ENCODE data around the gene PIWIL1.

- TF ChIP-seq USF1 (IDR thresholded peaks at IDR 0.05; ENCODE audit: borderline replicate concordance, low read depth) (no peak), RAD21 (IDR thresholded peaks at IDR 0.05; ENCODE audit: low read length) (no peak), EP300 (IDR thresholded peaks at IDR 0.05; ENCODE audit: borderline replicate concordance in 1 of 2, low read depth in 1 of 2, low read length in 1 of 2) (no peak), IRF3 (IDR thresholded peaks at IDR 0.05; ENCODE audit: low read depth, low read length) (no peak), NFIC (IDR thresholded peaks at IDR 0.05; ENCODE audit: borderline replicate concordance) (no peak), TAF1 (IDR thresholded peaks at IDR 0.05; ENCODE audit: borderline replicate concordance, low read depth, low read length) (no peak), SIN3A (IDR thresholded peaks at IDR 0.05; ENCODE audit: borderline replicate concordance, low read depth, low read length) (no peak), POLR2AphosphoS5 (IDR thresholded peaks at IDR 0.05; ENCODE audit: low read depth, low read length) (no peak), RFX5 (IDR thresholded peaks at IDR 0.05; ENCODE audit: low read length) (no peak)
- TF ChIP-seq, protein P1, sequence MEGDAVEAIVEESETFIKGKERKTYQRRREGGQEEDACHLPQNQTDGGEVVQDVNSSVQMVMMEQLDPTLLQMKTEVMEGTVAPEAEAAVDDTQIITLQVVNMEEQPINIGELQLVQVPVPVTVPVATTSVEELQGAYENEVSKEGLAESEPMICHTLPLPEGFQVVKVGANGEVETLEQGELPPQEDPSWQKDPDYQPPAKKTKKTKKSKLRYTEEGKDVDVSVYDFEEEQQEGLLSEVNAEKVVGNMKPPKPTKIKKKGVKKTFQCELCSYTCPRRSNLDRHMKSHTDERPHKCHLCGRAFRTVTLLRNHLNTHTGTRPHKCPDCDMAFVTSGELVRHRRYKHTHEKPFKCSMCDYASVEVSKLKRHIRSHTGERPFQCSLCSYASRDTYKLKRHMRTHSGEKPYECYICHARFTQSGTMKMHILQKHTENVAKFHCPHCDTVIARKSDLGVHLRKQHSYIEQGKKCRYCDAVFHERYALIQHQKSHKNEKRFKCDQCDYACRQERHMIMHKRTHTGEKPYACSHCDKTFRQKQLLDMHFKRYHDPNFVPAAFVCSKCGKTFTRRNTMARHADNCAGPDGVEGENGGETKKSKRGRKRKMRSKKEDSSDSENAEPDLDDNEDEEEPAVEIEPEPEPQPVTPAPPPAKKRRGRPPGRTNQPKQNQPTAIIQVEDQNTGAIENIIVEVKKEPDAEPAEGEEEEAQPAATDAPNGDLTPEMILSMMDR (IDR thresholded peaks at IDR 0.05): no peak
- TF ChIP-seq, protein P2, sequence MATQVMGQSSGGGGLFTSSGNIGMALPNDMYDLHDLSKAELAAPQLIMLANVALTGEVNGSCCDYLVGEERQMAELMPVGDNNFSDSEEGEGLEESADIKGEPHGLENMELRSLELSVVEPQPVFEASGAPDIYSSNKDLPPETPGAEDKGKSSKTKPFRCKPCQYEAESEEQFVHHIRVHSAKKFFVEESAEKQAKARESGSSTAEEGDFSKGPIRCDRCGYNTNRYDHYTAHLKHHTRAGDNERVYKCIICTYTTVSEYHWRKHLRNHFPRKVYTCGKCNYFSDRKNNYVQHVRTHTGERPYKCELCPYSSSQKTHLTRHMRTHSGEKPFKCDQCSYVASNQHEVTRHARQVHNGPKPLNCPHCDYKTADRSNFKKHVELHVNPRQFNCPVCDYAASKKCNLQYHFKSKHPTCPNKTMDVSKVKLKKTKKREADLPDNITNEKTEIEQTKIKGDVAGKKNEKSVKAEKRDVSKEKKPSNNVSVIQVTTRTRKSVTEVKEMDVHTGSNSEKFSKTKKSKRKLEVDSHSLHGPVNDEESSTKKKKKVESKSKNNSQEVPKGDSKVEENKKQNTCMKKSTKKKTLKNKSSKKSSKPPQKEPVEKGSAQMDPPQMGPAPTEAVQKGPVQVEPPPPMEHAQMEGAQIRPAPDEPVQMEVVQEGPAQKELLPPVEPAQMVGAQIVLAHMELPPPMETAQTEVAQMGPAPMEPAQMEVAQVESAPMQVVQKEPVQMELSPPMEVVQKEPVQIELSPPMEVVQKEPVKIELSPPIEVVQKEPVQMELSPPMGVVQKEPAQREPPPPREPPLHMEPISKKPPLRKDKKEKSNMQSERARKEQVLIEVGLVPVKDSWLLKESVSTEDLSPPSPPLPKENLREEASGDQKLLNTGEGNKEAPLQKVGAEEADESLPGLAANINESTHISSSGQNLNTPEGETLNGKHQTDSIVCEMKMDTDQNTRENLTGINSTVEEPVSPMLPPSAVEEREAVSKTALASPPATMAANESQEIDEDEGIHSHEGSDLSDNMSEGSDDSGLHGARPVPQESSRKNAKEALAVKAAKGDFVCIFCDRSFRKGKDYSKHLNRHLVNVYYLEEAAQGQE (IDR thresholded peaks at IDR 0.05; ENCODE audit: low read depth, low read length): no peak
- TF ChIP-seq, protein P3, sequence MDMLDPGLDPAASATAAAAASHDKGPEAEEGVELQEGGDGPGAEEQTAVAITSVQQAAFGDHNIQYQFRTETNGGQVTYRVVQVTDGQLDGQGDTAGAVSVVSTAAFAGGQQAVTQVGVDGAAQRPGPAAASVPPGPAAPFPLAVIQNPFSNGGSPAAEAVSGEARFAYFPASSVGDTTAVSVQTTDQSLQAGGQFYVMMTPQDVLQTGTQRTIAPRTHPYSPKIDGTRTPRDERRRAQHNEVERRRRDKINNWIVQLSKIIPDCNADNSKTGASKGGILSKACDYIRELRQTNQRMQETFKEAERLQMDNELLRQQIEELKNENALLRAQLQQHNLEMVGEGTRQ (IDR thresholded peaks at IDR 0.05; ENCODE audit: borderline replicate concordance, low read depth, low read length): no peak
Observed at GRCh38 chr12:130412384-130412783, 74.7 kb downstream of the PIWIL1 start.
